Measurements from ENCODE around the gene NSMCE1.
A peak's percentile ranks its signal among the peaks of the same experiment; 100 is the strongest.

NSMCE1 gene

GRCh38 chr16:27189335-27189972, 79.1 kb downstream of the NSMCE1 start:
- DNase-seq: no peak

GRCh38 chr16:27188633-27189032, 79.9 kb downstream of the NSMCE1 start:
- DNase-seq: no peak

- no peak for DNase-seq
These were observed 82.8 kb downstream of the NSMCE1 start for GRCh38 chr16:27185776-27186130.

GRCh38 chr16:27182906-27183405, 85.6 kb downstream of the NSMCE1 start:
- no peak for DNase-seq

- no peak for DNase-seq
These were observed 87.4 kb downstream of the NSMCE1 start for GRCh38 chr16:27181019-27181790.

GRCh38 chr16:27179500-27180072, 89.0 kb downstream of the NSMCE1 start:
- DNase-seq: peak; percentile 88

GRCh38 chr16:27177031-27177774, 91.4 kb downstream of the NSMCE1 start:
- no peak for DNase-seq

- DNase-seq: no peak
These were observed 92.7 kb downstream of the NSMCE1 start for GRCh38 chr16:27175888-27176287.
